OCI-LY7 (cell line): Measurements from ENCODE around the gene MED15.

Source experiments
- EZH2phosphoT487 ChIP-seq: fragments of 200-600 bp; sonication (generic); IDR thresholded peaks from 2 replicates; pipeline ENCODE4 v1.6.1; 2018; ENCODE audit warnings: low read depth, borderline replicate concordance, mild to moderate bottlenecking, mixed run types, antibody characterized with exemption, low read length, moderate library complexity, mixed read lengths
- TF ChIP-seq, protein P1 (sequence below): fragments of 200-600 bp; sonication (generic); conservative IDR thresholded peaks from 2 replicates; pipeline ENCODE4 v1.5.1; 2014; ENCODE audit warnings: mild to moderate bottlenecking, antibody characterized with exemption, low read length, moderate library complexity, mixed read lengths

DNA sequence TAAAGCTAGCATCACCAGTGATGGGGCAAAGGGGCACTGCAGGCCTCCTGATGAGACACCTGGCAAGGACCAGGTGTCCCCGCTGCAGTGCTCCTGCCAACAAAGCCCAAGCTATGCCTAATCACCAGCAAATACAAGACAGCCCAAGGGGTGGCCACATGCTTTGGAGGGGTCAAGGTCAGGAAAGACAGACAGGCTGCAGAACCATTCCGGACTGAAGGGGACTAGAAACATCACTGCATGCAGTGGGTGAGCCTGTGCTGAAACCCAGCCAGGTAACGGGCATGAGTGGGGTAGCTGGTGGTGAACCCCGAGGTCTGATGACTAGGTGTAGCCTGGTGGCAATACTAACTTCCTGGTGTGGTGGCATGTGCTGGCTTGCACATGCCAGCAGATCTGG, 111.1 kb downstream of the MED15 start:
- TF ChIP-seq, protein P1, sequence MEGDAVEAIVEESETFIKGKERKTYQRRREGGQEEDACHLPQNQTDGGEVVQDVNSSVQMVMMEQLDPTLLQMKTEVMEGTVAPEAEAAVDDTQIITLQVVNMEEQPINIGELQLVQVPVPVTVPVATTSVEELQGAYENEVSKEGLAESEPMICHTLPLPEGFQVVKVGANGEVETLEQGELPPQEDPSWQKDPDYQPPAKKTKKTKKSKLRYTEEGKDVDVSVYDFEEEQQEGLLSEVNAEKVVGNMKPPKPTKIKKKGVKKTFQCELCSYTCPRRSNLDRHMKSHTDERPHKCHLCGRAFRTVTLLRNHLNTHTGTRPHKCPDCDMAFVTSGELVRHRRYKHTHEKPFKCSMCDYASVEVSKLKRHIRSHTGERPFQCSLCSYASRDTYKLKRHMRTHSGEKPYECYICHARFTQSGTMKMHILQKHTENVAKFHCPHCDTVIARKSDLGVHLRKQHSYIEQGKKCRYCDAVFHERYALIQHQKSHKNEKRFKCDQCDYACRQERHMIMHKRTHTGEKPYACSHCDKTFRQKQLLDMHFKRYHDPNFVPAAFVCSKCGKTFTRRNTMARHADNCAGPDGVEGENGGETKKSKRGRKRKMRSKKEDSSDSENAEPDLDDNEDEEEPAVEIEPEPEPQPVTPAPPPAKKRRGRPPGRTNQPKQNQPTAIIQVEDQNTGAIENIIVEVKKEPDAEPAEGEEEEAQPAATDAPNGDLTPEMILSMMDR = no peak
- TF ChIP-seq EZH2phosphoT487 = no peak
